IMR-90 (cell line): ENCODE data around the gene RGS7BP. TPM values are rescaled to one million over a fixed set of nuclear protein-coding genes. Genes with fewer than 3 reads are reported as not detected.

ENCODE experiments used
- ATAC-seq: fragments of 200-7000 bp; cut with Tn5 transposase; 2 replicates; pipeline ENCODE4 v1.9.1; 2020; ENCODE audit warnings: low read depth, mild to moderate bottlenecking, moderate library complexity
- BruUV-seq: library from RNA; stranded (reverse); fragments of 400-500 nt; replicated peaks from 2 replicates; lab custom pipeline; 2021; lab: Mats Ljungman, UMichigan
- CTCF ChIA-PET: fragments of 300-600 bp; formaldehyde crosslinking; extraction: SDS; loops from one replicate; lab custom pipeline; 2021; ENCODE audit warnings: antibody characterized with exemption; lab: Yijun Ruan, JAX
- POLR2A ChIA-PET: fragments of 300-600 bp; sonication (Branson Sonifier 250); formaldehyde crosslinking; loops from one replicate; lab custom pipeline; 2022; ENCODE audit warnings: antibody characterized with exemption; ENCODE audit not compliant: unreplicated experiment; lab: Charles Lee
- DNase-seq: peaks from one replicate; pipeline ENCODE4 v3.0.0; 2013
- H2AFZ ChIP-seq: replicated peaks from 2 replicates; pipeline ENCODE3; 2013; ENCODE audit warnings: low read length, mild to moderate bottlenecking; ENCODE audit not compliant: poor library complexity
- H2AK5ac ChIP-seq: 2 replicates; pipeline ENCODE4 v1.6.1; 2013; ENCODE audit warnings: low read depth, low read length, inconsistent platforms
- H2AK9ac ChIP-seq: replicated peaks from 2 replicates; pipeline ENCODE3; 2013; ENCODE audit warnings: mild to moderate bottlenecking, low read depth, low read length, moderate library complexity; ENCODE audit not compliant: poor library complexity
- H2BK120ac ChIP-seq: 2 replicates; pipeline ENCODE4 v1.6.1; 2013; ENCODE audit warnings: low read depth, low read length, inconsistent platforms
- H2BK15ac ChIP-seq: 3 replicates; pipeline ENCODE4 v1.6.1; 2013; ENCODE audit warnings: low read depth, low read length, inconsistent platforms
- H2BK20ac ChIP-seq: 2 replicates; pipeline ENCODE4 v1.6.1; 2013; ENCODE audit warnings: low read depth, mild to moderate bottlenecking, inconsistent platforms, low read length, moderate library complexity
- H2BK5ac ChIP-seq: 2 replicates; pipeline ENCODE4 v1.6.1; 2013; ENCODE audit warnings: mild to moderate bottlenecking, low read depth, low read length, inconsistent platforms; ENCODE audit not compliant: poor library complexity, severe bottlenecking
- H3K14ac ChIP-seq: replicated peaks from 2 replicates; pipeline ENCODE4 v1.6.1; 2013; ENCODE audit warnings: low read depth, low read length, inconsistent platforms
- H3K18ac ChIP-seq: 2 replicates; pipeline ENCODE4 v1.6.1; 2013; ENCODE audit warnings: low read depth, low read length, control low read depth
- H3K23ac ChIP-seq: 2 replicates; pipeline ENCODE4 v1.6.1; 2013; ENCODE audit warnings: low read depth, low read length, inconsistent platforms
- H3K27ac ChIP-seq: 2 replicates; pipeline ENCODE4 v1.5.1; 2013; ENCODE audit warnings: mild to moderate bottlenecking, control low read depth, low read length; ENCODE audit not compliant: insufficient read depth
- H3K27me3 ChIP-seq: 2 replicates; pipeline ENCODE4 v1.6.1; 2013; ENCODE audit warnings: low read length; ENCODE audit not compliant: control insufficient read depth, insufficient read depth
- H3K36me3 ChIP-seq: 2 replicates; pipeline ENCODE4 v1.6.1; 2013; ENCODE audit warnings: low read length, mixed read lengths; ENCODE audit not compliant: control insufficient read depth, insufficient read depth
- H3K4ac ChIP-seq: 2 replicates; pipeline ENCODE4 v1.6.1; 2013; ENCODE audit warnings: low read depth, low read length, inconsistent platforms
- H3K4me1 ChIP-seq: 2 replicates; pipeline ENCODE4 v1.6.1; 2013; ENCODE audit warnings: low read length, mixed read lengths; ENCODE audit not compliant: control insufficient read depth, insufficient read depth
- H3K4me2 ChIP-seq: 2 replicates; pipeline ENCODE4 v1.6.1; 2013; ENCODE audit warnings: low read depth, mild to moderate bottlenecking, control low read depth, low read length, moderate library complexity
- H3K4me3 ChIP-seq: 2 replicates; pipeline ENCODE4 v1.5.1; 2013; ENCODE audit warnings: low read depth, mild to moderate bottlenecking, control low read depth, low read length, moderate library complexity; ENCODE audit not compliant: insufficient read depth
- H3K56ac ChIP-seq: 2 replicates; pipeline ENCODE4 v1.6.1; 2013; ENCODE audit warnings: low read length, inconsistent platforms; ENCODE audit not compliant: insufficient read depth; ENCODE audit errors: extremely low read depth
- H3K79me1 ChIP-seq, 2 experiments: 2 replicates each; pipeline ENCODE4 v1.6.1; 2013; ENCODE audit warnings: low read length in 2 of 2, inconsistent platforms in 1 of 2, low read depth in 1 of 2
- H3K9ac ChIP-seq: 2 replicates; pipeline ENCODE4 v1.6.1; 2013; ENCODE audit warnings: low read depth, low read length, control low read depth
- H3K9me1 ChIP-seq: 2 replicates; pipeline ENCODE4 v1.6.1; 2013; ENCODE audit warnings: low read length, inconsistent platforms; ENCODE audit not compliant: insufficient read depth
- H3K9me3 ChIP-seq: 2 replicates; pipeline ENCODE4 v1.6.1; 2013; ENCODE audit warnings: low read length; ENCODE audit not compliant: control insufficient read depth, insufficient read depth
- H4K20me1 ChIP-seq: 2 replicates; pipeline ENCODE4 v1.6.1; 2013; ENCODE audit warnings: low read length, inconsistent platforms; ENCODE audit not compliant: insufficient read depth
- H4K5ac ChIP-seq: 2 replicates; pipeline ENCODE4 v1.6.1; 2013; ENCODE audit warnings: mild to moderate bottlenecking, low read depth, low read length, control low read depth
- H4K8ac ChIP-seq, 2 experiments: 2 replicates each; pipeline ENCODE4 v1.6.1; 2013; ENCODE audit warnings: low read depth in 2 of 2, low read length in 2 of 2, control low read depth in 1 of 2, inconsistent platforms in 1 of 2
- H4K91ac ChIP-seq: 2 replicates; pipeline ENCODE4 v1.6.1; 2013; ENCODE audit warnings: low read depth, low read length, inconsistent platforms; ENCODE audit not compliant: insufficient read depth
- BHLHE40 ChIP-seq: fragments of 150-350 bp; IDR thresholded peaks from 2 replicates; pipeline ENCODE4 v1.6.1; 2016; ENCODE audit warnings: mild to moderate bottlenecking, low read depth, low read length
- CTCF ChIP-seq: conservative IDR thresholded peaks from 2 replicates; pipeline ENCODE4 v1.5.1; 2012; ENCODE audit warnings: mild to moderate bottlenecking, low read depth, low read length, improper control_type of control experiment
- ELK1 ChIP-seq: fragments of 150-350 bp; IDR thresholded peaks from 2 replicates; pipeline ENCODE4 v1.6.1; 2016; ENCODE audit warnings: low read depth, mild to moderate bottlenecking, low read length, moderate library complexity, borderline replicate concordance
- MAFK ChIP-seq: IDR thresholded peaks from 2 replicates; pipeline ENCODE4 v1.6.1; 2012; ENCODE audit warnings: low read depth, low read length, improper control_type of control experiment
- MAZ ChIP-seq: IDR thresholded peaks from 2 replicates; pipeline ENCODE4 v1.6.1; 2012; ENCODE audit warnings: low read depth, mild to moderate bottlenecking, low read length, improper control_type of control experiment, moderate library complexity, borderline replicate concordance
- MXI1 ChIP-seq: IDR thresholded peaks from 2 replicates; pipeline ENCODE4 v1.6.1; 2012; ENCODE audit warnings: low read depth, mild to moderate bottlenecking, low read length, moderate library complexity, borderline replicate concordance
- POLR2A ChIP-seq: IDR thresholded peaks from 2 replicates; pipeline ENCODE4 v1.6.1; 2012; ENCODE audit warnings: mild to moderate bottlenecking, low read depth, low read length
- RFX5 ChIP-seq: IDR thresholded peaks from 2 replicates; pipeline ENCODE4 v1.8.0; 2012; ENCODE audit warnings: low read depth, mild to moderate bottlenecking, low read length, moderate library complexity
- USF2 ChIP-seq: fragments of 150-350 bp; IDR thresholded peaks from 2 replicates; pipeline ENCODE4 v1.6.1; 2017; ENCODE audit warnings: mild to moderate bottlenecking, antibody characterized with exemption, low read length, low read depth
- WGBS, 2 experiments: methylation state at CpG; one replicate each; pipeline versions ENCODE4 v1.1.5 to v1.1.7; 2013; ENCODE audit warnings: missing lambda C conversion rate in 2 of 2; ENCODE audit not compliant: insufficient read length in 1 of 2; ENCODE audit errors: extremely low coverage in 2 of 2; 5-methylcytosine and 5-hydroxymethylcytosine counted together
- dilution Hi-C: fragments of 300-500 bp; cut with HindIII; formaldehyde crosslinking; loops from one replicate; pipeline ENCODE4 v1.14.3; 2018; ENCODE audit warnings: low sequenced_read_pairs; ENCODE audit not compliant: unreplicated experiment
- in situ Hi-C: fragments of 300-500 bp; cut with MboI; formaldehyde crosslinking; loops from 3 replicates; pipeline ENCODE4 v1.14.3; 2019; ENCODE audit warnings: low sequenced_read_pairs, inconsistent platforms, mixed read lengths
- intact Hi-C: fragments of 100-400 bp; cut with micrococcal nuclease; formaldehyde crosslinking; loops from 2 replicates; pipeline ENCODE4 v1.10.0; 2022
- polyA plus RNA-seq, 3 experiments: library from polyadenylated mRNA; depleted of rRNA; stranded (reverse); fragments of >200 nt; gene quantifications; 2 replicates each; pipeline ENCODE4 v1.2.3, GENCODE V29; 2012; ENCODE audit warnings: low replicate concordance in 1 of 3
- total RNA-seq: library from RNA; depleted of rRNA; stranded (reverse); fragments of >200 nt; gene quantifications from 2 replicates; pipeline ENCODE4 v1.2.3, GENCODE V29; 2012

Gene RGS7BP
- total and polyA plus RNA-seq, 2 of the 4 experiments (the other 2 are of a cell fraction), result not detected

GRCh38 chr5:64526734-64527439 lies 21.1 kb downstream of the RGS7BP start:
- no peaks in the 10 kb centered on the region for H3K4me1 ChIP-seq
- CTCF ChIA-PET, result no interaction called here
- dilution Hi-C loops (no loop called here), in situ Hi-C loops (no loop called here), intact Hi-C loops (no loop called here)
- H4K8ac ChIP-seq, result no peak overlapping the region
- WGBS, 2 experiments, result no CpG with 5 or more reads among the region's 3 CpGs
- no peaks in the 10 kb centered on the region for H3K36me3 ChIP-seq
- H3K27me3 ChIP-seq, result no peaks in the 10 kb centered on the region; the same call in 1 of the 2 replicates
- no peak overlapping the region for H4K91ac ChIP-seq
- H3K4me2 ChIP-seq, result no peak overlapping the region
- no peak overlapping the region for H2BK5ac ChIP-seq
- no peak overlapping the region for H3K56ac ChIP-seq
- H3K14ac ChIP-seq, result no peak overlapping the region
- no peak overlapping the region for H3K27ac ChIP-seq
- H3K9me3 ChIP-seq, result no peaks in the 10 kb centered on the region
- H3K9me1 ChIP-seq, result no peaks in the 10 kb centered on the region
- POLR2A ChIA-PET, result no interaction called here
- no peak overlapping the region for H2BK120ac ChIP-seq
- TF ChIP-seq MAFK, result no peak
- TF ChIP-seq MAZ, result no peak
- no peak for TF ChIP-seq RFX5
- no peak for TF ChIP-seq BHLHE40
- TF ChIP-seq POLR2A, result no peak
- TF ChIP-seq ELK1, result no peak
- TF ChIP-seq MXI1, result no peak
- no peak for TF ChIP-seq CTCF
- TF ChIP-seq USF2, result no peak
- ATAC-seq (no peak), DNase-seq (no peak)
- no peak overlapping the region for H2AK9ac ChIP-seq
- no peak overlapping the region for H2BK20ac ChIP-seq
- H3K4me3 ChIP-seq, result no peak overlapping the region
- no peak overlapping the region for H2AK5ac ChIP-seq
- no TSS peak for BruUV-seq
- H2BK15ac ChIP-seq, result no peak overlapping the region
- H3K18ac ChIP-seq, result no peak overlapping the region
- H3K9ac ChIP-seq, result no peak overlapping the region
- H3K23ac ChIP-seq, result no peak overlapping the region
- no peaks in the 10 kb centered on the region for H4K20me1 ChIP-seq
- no peaks in the 10 kb centered on the region for H3K79me1 ChIP-seq
- H4K5ac ChIP-seq, result no peak overlapping the region
- H2AFZ ChIP-seq, result no peak overlapping the region
- H3K4ac ChIP-seq, result no peak overlapping the region
